Ovary (tissue), 3 donors: ENCODE measurements around the gene CLASP1.

Source experiments
- CTCF ChIP-seq, 3 donors: fragments of 450-650 bp in 2 of 3; fragments of 200-600 bp in 1 of 3; IDR thresholded peaks; one replicate each; pipeline versions ENCODE4 v1.5.1 to v1.8.0; 2016 to 2022; ENCODE audit warnings: antibody characterized with exemption in 3 of 3, mild to moderate bottlenecking in 1 of 3
- POLR2A ChIP-seq: fragments of 450-650 bp; IDR thresholded peaks from one replicate; pipeline ENCODE4 v1.6.1; 2017; ENCODE audit warnings: antibody characterized with exemption, mild to moderate bottlenecking, moderate library complexity
- donor health status: DM: no; HTN: no; CAD: no.

- TF ChIP-seq POLR2A (no peak), CTCF (IDR thresholded peaks at IDR 0.05) (no peak)
These were observed 164.2 kb downstream of the CLASP1 start for GRCh38 chr2:121485039-121485438.
